Measurements from ENCODE around the gene ZBTB20.
A peak's percentile ranks its signal among the peaks of the same experiment; 100 is the strongest.

DNA sequence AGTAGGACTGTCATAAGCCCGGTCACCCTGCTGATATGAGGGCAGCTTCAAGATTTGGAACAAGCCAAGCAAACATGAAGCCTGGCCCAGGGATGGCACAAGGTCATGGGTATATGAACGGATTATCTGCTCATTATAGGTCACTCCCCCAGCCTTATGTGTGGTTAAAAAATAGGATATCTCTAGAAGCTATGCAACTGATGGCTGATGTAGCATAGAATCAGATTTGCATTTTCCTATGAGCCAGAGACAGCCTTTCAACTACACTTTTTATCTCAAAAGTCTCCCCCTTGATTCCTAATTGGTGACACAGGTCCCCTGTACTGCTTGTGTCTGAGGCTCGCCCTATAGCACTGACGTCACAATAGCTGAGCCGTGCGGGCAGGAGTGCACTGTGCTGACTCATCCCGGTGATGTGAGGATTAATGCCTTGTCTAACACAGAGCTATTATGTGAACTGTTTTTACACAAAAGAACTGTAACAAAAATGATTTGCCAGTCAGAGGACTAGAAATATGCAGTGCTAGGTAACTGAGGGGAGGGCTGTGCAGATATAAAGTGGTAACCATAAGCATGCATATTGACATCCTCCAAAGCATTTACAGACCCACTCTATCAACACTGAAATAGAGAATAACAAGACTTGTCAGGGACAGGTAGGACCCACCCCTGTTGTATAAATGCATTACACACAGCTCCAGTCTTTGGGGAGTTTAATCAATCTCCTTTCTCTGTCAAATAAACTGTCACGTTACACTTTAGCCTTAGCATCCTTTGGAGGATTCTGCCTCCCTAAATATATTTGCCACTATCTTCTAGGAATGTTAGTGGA lies 648.3 kb downstream of the ZBTB20 start:
- TF ChIP-seq, protein P1, sequence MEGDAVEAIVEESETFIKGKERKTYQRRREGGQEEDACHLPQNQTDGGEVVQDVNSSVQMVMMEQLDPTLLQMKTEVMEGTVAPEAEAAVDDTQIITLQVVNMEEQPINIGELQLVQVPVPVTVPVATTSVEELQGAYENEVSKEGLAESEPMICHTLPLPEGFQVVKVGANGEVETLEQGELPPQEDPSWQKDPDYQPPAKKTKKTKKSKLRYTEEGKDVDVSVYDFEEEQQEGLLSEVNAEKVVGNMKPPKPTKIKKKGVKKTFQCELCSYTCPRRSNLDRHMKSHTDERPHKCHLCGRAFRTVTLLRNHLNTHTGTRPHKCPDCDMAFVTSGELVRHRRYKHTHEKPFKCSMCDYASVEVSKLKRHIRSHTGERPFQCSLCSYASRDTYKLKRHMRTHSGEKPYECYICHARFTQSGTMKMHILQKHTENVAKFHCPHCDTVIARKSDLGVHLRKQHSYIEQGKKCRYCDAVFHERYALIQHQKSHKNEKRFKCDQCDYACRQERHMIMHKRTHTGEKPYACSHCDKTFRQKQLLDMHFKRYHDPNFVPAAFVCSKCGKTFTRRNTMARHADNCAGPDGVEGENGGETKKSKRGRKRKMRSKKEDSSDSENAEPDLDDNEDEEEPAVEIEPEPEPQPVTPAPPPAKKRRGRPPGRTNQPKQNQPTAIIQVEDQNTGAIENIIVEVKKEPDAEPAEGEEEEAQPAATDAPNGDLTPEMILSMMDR (IDR thresholded peaks at IDR 0.05; ENCODE audit: poor library complexity, severe bottlenecking) = no peak
- peak; percentile 73 for TF ChIP-seq POLR2AphosphoS5 (IDR thresholded peaks at IDR 0.05)
- no peak for TF ChIP-seq MXI1 (conservative IDR thresholded peaks at IDR 0.05; ENCODE audit: poor library complexity, severe bottlenecking)

All from neural cell (in vitro differentiated cells).